D721Med (cell line): ENCODE data around the gene IQSEC1.

ENCODE experiments used
- DNase-seq: peaks from one replicate; pipeline ENCODE4 v3.0.0; 2011; ENCODE audit warnings: low spot score; ENCODE audit not compliant: insufficient read length
- FAIRE-seq: peaks from 2 replicates; lab custom pipeline; 2011; peaks lifted over from hg19 to GRCh38; lab: Jason Lieb, UNC
- TF ChIP-seq, protein P1 (sequence below): IDR thresholded peaks from 2 replicates; pipeline ENCODE4 v1.5.1; 2012; ENCODE audit warnings: mild to moderate bottlenecking, control low read depth; ENCODE audit not compliant: insufficient read depth; ENCODE audit errors: missing control alignments

IQSEC1 gene

DNA sequence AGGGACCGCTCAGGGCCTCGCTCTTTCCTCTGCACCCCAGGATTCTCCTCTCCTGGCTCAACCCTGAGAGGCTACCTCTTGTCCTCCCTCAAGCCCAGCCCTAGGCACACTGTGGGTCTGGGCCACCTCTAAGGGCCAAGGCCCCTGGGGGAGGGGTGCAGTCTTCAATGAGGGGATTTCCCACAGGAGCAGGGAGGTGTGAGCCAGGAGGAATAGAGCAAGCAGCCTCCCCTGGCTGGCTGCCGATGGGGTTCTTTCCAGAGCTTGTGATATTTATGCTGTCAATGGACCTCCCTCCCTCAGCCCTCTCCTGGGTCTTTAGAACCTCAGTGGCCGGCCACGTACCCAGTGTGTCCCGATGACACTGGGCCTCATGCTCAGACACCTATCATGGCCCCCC lies 132.4 kb downstream of the IQSEC1 start:
- TF ChIP-seq, protein P1, sequence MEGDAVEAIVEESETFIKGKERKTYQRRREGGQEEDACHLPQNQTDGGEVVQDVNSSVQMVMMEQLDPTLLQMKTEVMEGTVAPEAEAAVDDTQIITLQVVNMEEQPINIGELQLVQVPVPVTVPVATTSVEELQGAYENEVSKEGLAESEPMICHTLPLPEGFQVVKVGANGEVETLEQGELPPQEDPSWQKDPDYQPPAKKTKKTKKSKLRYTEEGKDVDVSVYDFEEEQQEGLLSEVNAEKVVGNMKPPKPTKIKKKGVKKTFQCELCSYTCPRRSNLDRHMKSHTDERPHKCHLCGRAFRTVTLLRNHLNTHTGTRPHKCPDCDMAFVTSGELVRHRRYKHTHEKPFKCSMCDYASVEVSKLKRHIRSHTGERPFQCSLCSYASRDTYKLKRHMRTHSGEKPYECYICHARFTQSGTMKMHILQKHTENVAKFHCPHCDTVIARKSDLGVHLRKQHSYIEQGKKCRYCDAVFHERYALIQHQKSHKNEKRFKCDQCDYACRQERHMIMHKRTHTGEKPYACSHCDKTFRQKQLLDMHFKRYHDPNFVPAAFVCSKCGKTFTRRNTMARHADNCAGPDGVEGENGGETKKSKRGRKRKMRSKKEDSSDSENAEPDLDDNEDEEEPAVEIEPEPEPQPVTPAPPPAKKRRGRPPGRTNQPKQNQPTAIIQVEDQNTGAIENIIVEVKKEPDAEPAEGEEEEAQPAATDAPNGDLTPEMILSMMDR: no peak
- no peak for FAIRE-seq
- DNase-seq: no peak

DNA sequence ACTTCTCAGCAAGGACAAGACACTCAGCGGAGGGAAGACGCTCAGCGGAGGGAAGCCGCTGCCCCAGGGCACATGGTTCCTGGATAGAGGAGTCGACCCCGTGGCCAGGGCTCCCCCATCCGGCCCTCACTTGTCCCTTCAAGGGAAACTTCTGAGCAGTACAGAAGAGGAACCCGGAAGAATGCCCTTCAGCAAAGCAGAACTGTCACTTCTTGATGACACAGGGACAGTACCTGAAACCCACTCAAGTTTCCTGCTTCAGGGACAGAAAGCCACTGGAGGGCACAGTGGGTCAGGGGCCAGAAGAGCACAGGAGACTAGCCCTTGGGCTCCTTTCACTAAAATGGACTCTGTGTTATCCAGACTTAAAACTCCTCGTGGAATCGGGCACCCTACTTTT lies 134.1 kb downstream of the IQSEC1 start:
- no peak for DNase-seq
- no peak for FAIRE-seq

DNA sequence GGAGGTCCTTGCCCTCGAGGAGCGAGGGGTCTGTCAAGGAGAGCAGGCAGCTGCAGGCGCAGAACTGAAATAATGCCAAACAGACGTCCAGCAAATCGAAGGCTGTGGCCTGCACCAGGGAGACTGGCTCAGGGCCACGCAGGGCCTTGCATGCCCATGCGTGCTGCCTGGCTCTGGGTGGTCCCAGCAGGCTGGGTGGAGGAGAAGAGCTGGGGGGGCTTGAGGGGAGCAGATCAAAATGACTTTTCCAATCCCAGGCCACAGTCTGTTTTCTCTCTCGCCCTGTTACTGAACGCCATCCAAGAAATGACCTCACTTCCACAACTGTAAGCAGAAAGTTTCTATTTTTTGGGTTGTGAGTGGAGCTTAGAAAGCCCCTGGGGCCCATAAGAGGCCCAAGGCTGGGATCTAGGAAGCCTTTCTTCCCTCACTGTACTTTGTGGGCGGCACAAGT lies 134.9 kb downstream of the IQSEC1 start:
- no peak for FAIRE-seq
- TF ChIP-seq, protein P1: no peak

More for the DNA sequence above, 134.1 kb downstream of the IQSEC1 start:
- TF ChIP-seq, protein P1: no peak

DNA sequence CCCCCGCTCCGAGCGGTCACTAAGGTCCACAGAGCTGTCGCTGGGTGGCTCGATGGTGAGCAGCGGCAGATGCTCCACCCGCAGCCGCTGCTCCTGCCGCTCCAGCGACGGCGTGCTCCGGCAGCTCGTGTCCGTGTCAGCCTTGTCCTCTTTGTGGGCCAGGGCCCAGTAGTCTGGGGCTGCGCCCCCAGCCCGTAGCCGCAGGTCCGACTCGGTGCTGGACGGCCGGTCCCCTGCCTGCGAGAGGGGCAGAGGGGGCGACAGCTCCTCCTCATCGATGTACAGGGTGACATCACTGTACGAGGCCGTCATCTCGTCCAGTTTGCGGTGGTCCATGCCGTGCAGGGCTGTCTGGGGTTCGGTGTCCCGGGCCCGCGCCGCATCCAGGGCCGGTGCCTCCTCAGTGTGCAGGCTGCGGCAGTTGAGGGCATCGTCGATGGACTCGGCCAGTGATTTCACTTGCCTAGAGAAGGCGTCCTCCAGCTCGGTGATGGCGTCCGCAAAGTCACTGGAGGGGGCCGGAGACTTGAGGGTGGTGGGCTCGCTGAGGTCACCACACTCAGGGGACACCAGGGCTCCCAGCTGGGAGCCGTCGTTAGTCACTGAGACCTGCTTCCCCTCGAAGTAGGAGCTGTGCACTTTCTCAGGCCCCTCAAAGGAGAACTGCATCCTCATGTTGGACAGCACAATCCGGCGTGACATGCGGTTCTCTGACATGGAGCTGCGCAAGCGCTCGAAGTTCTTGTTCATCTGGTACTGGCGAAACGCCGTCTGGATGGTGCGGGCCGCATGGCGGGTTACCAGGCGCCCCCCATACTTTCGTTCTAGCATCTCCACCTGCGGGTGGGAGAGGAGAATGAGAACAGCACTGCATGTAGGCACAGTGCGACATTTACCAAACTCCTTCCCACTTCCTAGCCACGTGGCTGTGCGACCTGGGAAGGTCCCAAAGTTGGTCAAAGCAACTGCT lies 137.1 kb downstream of the IQSEC1 start:
- TF ChIP-seq, protein P1: no peak
- FAIRE-seq: no peak

More for the DNA sequence above, 134.9 kb downstream of the IQSEC1 start:
- DNase-seq: no peak

DNA sequence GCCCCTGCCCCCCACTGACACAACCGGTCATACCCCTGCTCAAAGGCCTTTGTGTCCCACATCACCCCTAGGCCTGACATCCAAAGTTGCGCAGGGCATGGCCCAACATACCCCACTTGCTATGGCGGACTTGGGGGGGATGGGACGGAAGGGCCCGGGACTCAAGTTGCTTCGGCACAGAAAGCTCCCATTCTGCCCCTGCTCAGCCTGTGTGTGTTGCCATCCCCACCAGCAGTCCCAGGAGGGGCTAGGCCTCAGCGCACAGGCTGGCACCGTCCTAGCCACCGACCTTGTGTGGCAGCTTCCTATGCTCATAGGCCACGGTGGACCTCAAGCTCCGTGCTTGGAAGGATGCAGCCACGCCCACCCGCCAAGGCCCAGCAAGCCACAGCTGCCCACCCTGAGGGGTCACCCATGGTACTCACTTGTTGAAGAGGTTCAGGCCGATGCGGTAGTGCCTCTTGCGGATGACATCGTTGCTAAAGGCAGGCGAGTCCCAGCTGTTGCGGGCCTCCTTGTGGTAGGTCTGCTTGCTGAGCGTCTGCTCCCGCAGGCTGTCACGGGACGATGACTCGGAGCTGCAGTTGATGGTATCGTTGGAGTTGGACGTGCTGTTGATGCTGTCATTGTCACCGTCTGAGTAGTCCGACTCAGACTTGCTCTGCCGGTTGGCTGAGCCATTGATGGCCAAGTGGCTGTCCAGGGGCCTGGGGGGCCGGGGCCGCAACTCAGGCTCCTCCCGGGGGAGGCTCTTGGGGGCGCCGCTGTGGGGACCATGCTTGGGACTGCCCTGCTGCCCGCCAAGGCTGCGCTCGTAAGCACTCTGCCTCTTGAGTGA lies 138.0 kb downstream of the IQSEC1 start:
- FAIRE-seq: no peak
- TF ChIP-seq, protein P1: no peak
- DNase-seq: no peak

More for the DNA sequence above, 137.1 kb downstream of the IQSEC1 start:
- DNase-seq: no peak

DNA sequence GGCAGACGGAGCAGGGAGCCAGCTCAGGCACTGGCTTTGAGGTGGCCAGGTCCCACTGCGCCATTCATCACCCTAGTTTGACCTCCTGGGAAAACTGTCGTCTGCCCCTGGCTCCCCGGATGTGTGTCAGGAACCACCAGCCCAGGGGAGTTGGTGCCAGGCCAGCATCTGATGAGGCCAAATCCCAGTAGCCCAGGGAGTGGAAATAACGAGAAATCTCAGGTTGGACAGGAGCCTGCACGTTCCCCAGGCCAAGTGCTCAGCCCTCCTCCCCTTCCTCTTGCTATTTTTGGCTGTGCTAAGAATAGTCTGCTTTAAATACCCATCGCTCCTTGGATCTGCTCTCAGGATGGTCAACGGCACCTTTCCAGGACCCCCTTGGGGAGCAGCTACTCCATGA lies 138.8 kb downstream of the IQSEC1 start:
- TF ChIP-seq, protein P1: no peak
- FAIRE-seq: no peak

More for the DNA sequence above, 138.8 kb downstream of the IQSEC1 start:
- DNase-seq: no peak
